HepG2 (cell line): ENCODE data around the gene ANKRD40CL. TPM values are rescaled to one million over a fixed set of nuclear protein-coding genes. Genes with fewer than 3 reads are reported as not detected.

Experiments used
- ATAC-seq: fragments of 200-7000 bp; cut with Tn5 transposase; 3 replicates; pipeline ENCODE4 v1.9.1; 2020; ENCODE audit warnings: mild to moderate bottlenecking, moderate library complexity
- BruUV-seq: library from RNA; stranded (reverse); fragments of 400-500 nt; replicated peaks from 2 replicates; lab custom pipeline; 2021; lab: Mats Ljungman, UMichigan
- CTCF ChIA-PET: fragments of 300-600 bp; formaldehyde crosslinking; extraction: SDS; loops from one replicate; lab custom pipeline; 2021; ENCODE audit warnings: low total read pairs, inconsistent platforms, low intra/inter-chr PET ratio; lab: Yijun Ruan, JAX
- POLR2A ChIA-PET: fragments of 350-600 bp; sonication (Branson Sonifier 250); formaldehyde crosslinking; loops from one replicate; lab custom pipeline; 2020; ENCODE audit warnings: antibody characterized with exemption, inconsistent platforms; lab: Yijun Ruan, JAX
- DNase-seq: peaks from one replicate; pipeline ENCODE4 v3.0.0-alpha.2; 2015; ENCODE audit warnings: low spot score
- FAIRE-seq: peaks from 3 replicates; lab custom pipeline; 2011; peaks lifted over from hg19 to GRCh38; lab: Jason Lieb, UNC
- H2AFZ ChIP-seq: one replicate; pipeline ENCODE4 v1.6.1; 2011; ENCODE audit warnings: low read length, inconsistent platforms
- H3K27ac ChIP-seq: fragments of 300-600 bp; 3 replicates; pipeline ENCODE4 v1.8.0; 2011; ENCODE audit warnings: mixed run types, mild to moderate bottlenecking, mixed read lengths, low read length, inconsistent platforms; ENCODE audit not compliant: insufficient read depth; ENCODE audit errors: extremely low read length
- H3K27me3 ChIP-seq, 2 experiments: fragments of 200-600 bp in 1 of 2; 2 replicates in 1 of 2; 3 replicates in 1 of 2; pipeline versions ENCODE4 v1.6.0 to v1.8.0; 2011; ENCODE audit warnings: low read length in 2 of 2, mild to moderate bottlenecking in 2 of 2, moderate library complexity in 2 of 2, inconsistent platforms in 1 of 2; ENCODE audit not compliant: insufficient read depth in 2 of 2, control insufficient read depth in 1 of 2
- H3K36me3 ChIP-seq, 2 experiments: fragments of 200-600 bp in 1 of 2; replicated peaks in 1 of 2; 2 replicates in 1 of 2; 3 replicates in 1 of 2; pipeline versions ENCODE4 v1.5.1 to v1.8.0; 2011; ENCODE audit warnings: low read length in 2 of 2, inconsistent platforms in 1 of 2; ENCODE audit not compliant: insufficient read depth in 2 of 2, control insufficient read depth in 1 of 2
- H3K4me1 ChIP-seq: 2 replicates; pipeline ENCODE4 v1.5.1; 2012; ENCODE audit warnings: low read length, inconsistent platforms; ENCODE audit not compliant: insufficient read depth
- H3K4me2 ChIP-seq: 2 replicates; pipeline ENCODE4 v1.6.0; 2011; ENCODE audit warnings: low read depth, low read length, inconsistent platforms
- H3K4me3 ChIP-seq, 3 experiments: fragments of 200-600 bp in 1 of 3; sonication (generic), shearing (Covaris generic) in 1 of 3; replicated peaks in 1 of 3; 2 replicates each; pipeline ENCODE4 v1.5.1; 2011 to 2016; ENCODE audit warnings: low read length in 3 of 3, inconsistent platforms in 2 of 3, low read depth in 2 of 3, mild to moderate bottlenecking in 2 of 3, control low read depth in 1 of 3, mixed read lengths in 1 of 3; ENCODE audit not compliant: insufficient read depth in 1 of 3
- H3K79me2 ChIP-seq: one replicate; pipeline ENCODE4 v1.6.1; 2011; ENCODE audit warnings: low read length, inconsistent platforms; ENCODE audit not compliant: insufficient read depth
- H3K9ac ChIP-seq: 2 replicates; pipeline ENCODE4 v1.6.0; 2011; ENCODE audit warnings: mild to moderate bottlenecking, low read depth, low read length, inconsistent platforms; ENCODE audit not compliant: insufficient read depth
- H3K9me3 ChIP-seq: 2 replicates; pipeline ENCODE4 v1.5.1; 2012; ENCODE audit warnings: mild to moderate bottlenecking, low read length
- H4K20me1 ChIP-seq: 2 replicates; pipeline ENCODE4 v1.6.0; 2011; ENCODE audit warnings: inconsistent platforms, mild to moderate bottlenecking, low read length, moderate library complexity; ENCODE audit not compliant: insufficient read depth
- CCDC6 ChIP-seq: sonication (generic); formaldehyde crosslinking; IDR thresholded peaks from 2 replicates; pipeline ENCODE4 v1.8.1; 2022; ENCODE audit warnings: mild to moderate bottlenecking, missing genetic modification reagents, moderate library complexity
- CREBL2 ChIP-seq: sonication (generic); formaldehyde crosslinking; IDR thresholded peaks from 2 replicates; pipeline ENCODE4 v1.8.1; 2023; ENCODE audit warnings: missing genetic modification reagents, mild to moderate bottlenecking, borderline replicate concordance
- FOXC1 ChIP-seq: sonication (generic); formaldehyde crosslinking; IDR thresholded peaks from 2 replicates; pipeline ENCODE4 v1.8.0; 2022; ENCODE audit warnings: mild to moderate bottlenecking, missing genetic modification reagents, borderline replicate concordance
- FOXO1 ChIP-seq: sonication (generic); formaldehyde crosslinking; IDR thresholded peaks from 2 replicates; pipeline ENCODE4 v1.4.0; 2020; ENCODE audit warnings: missing genetic modification reagents
- KIAA2018 ChIP-seq: sonication (generic); formaldehyde crosslinking; IDR thresholded peaks from 2 replicates; pipeline ENCODE4 v1.5.0; 2020; ENCODE audit warnings: mild to moderate bottlenecking, missing genetic modification reagents, borderline replicate concordance
- MLXIP ChIP-seq: sonication (generic); formaldehyde crosslinking; IDR thresholded peaks from 2 replicates; pipeline ENCODE4 v1.9.0; 2021; ENCODE audit warnings: missing genetic modification reagents, borderline replicate concordance
- SP2 ChIP-seq: sonication (generic); formaldehyde crosslinking; IDR thresholded peaks from 2 replicates; pipeline ENCODE4 v1.5.1; 2020; ENCODE audit warnings: mild to moderate bottlenecking, missing genetic modification reagents
- ZBTB20 ChIP-seq: sonication (generic); formaldehyde crosslinking; IDR thresholded peaks from 2 replicates; pipeline ENCODE4 v1.8.1; 2023; ENCODE audit warnings: missing genetic modification reagents, low read depth, mild to moderate bottlenecking, borderline replicate concordance
- ZBTB42 ChIP-seq: sonication (generic); formaldehyde crosslinking; IDR thresholded peaks from 2 replicates; pipeline ENCODE4 v1.5.0; 2020; ENCODE audit warnings: mild to moderate bottlenecking, missing genetic modification reagents
- ZC3H13 ChIP-seq: sonication (generic); formaldehyde crosslinking; IDR thresholded peaks from 2 replicates; pipeline ENCODE4 v1.8.1; 2023; ENCODE audit warnings: mild to moderate bottlenecking, missing genetic modification reagents, moderate library complexity
- ZNF101 ChIP-seq: sonication (generic); formaldehyde crosslinking; IDR thresholded peaks from 2 replicates; pipeline ENCODE4 v1.4.0; 2020; ENCODE audit warnings: mild to moderate bottlenecking, low read depth, missing genetic modification reagents, borderline replicate concordance
- ZNF143 ChIP-seq: sonication (generic); formaldehyde crosslinking; IDR thresholded peaks from 2 replicates; pipeline ENCODE4 v1.4.0; 2020; ENCODE audit warnings: missing genetic modification reagents
- ZNF296 ChIP-seq: sonication (generic); formaldehyde crosslinking; conservative IDR thresholded peaks from 2 replicates; pipeline ENCODE4 v1.5.0; 2020; ENCODE audit warnings: mild to moderate bottlenecking, missing genetic modification reagents
- ZNF3 ChIP-seq: IDR thresholded peaks from 2 replicates; pipeline ENCODE4 v1.7.0; 2017; ENCODE audit warnings: inconsistent platforms
- ZNF607 ChIP-seq: sonication (generic); formaldehyde crosslinking; IDR thresholded peaks from 2 replicates; pipeline ENCODE4 v1.5.1; 2020; ENCODE audit warnings: missing genetic modification reagents, mild to moderate bottlenecking, borderline replicate concordance
- WGBS: methylation state at CpG from one replicate; pipeline ENCODE4 v1.1.6; 2017; ENCODE audit warnings: low lambda C conversion rate; 5-methylcytosine and 5-hydroxymethylcytosine counted together
- in situ Hi-C: cut with HindIII; loops from 2 replicates; pipeline ENCODE4 v1.10.0; 2017; ENCODE audit warnings: low pct_unique_long_range_greater_than_20kb; ENCODE audit not compliant: extremely low pct_ligation_motif_present
- intact Hi-C: fragments of 100-400 bp; cut with micrococcal nuclease; formaldehyde crosslinking; loops from one replicate; pipeline ENCODE4 v1.10.0; 2022; ENCODE audit not compliant: unreplicated experiment
- polyA plus RNA-seq, 8 experiments: library from polyadenylated mRNA; depleted of rRNA in 3 of 8; stranded (reverse) in 7 of 8; unstranded in 1 of 8; fragments of >200 nt; fragmentation: Illumina TruSeq in 4 of 8; extraction: Trizol in 4 of 8; gene quantifications; 2 replicates each; pipeline versions ENCODE4 v1.2.1 to v1.2.3, GENCODE V29; 2011 to 2016; ENCODE audit warnings: low read depth in 4 of 8, missing spikeins in 1 of 8, mixed read lengths in 1 of 8; ENCODE audit not compliant: insufficient read depth in 1 of 8
- total RNA-seq, 5 experiments: library from RNA; depleted of rRNA; stranded (reverse); fragments of >200 nt; fragmentation: Illumina TruSeq; extraction: Trizol; gene quantifications; 2 replicates each; pipeline ENCODE4 v1.2.3, GENCODE V29; 2016; ENCODE audit warnings: low read depth in 1 of 5

Gene ANKRD40CL
- total and polyA plus RNA-seq, 2 of the 13 experiments (the other 11 are each of a cell fraction or from before 2014, with no cell fraction given) = 0.03 to 0.11 TPM

- Histone ChIP-seq H4K20me1 (no peaks in the 10 kb centered on the region), H3K9ac (no peak overlapping the region), H2AFZ (no peak overlapping the region), H3K9me3 (no peaks in the 10 kb centered on the region), H3K27me3 (peaks cover 2 to 43% of the 10 kb centered on the region in 2 experiments; a peak in 4 of 5 replicates), H3K4me3 (no peak overlapping the region), H3K79me2 (no peaks in the 10 kb centered on the region), H3K4me2 (no peak overlapping the region), H3K4me1 (peaks cover 16% of the 10 kb centered on the region), H3K36me3 (no peaks in the 10 kb centered on the region), H3K27ac (no peak overlapping the region)
- FAIRE-seq = no peak
- intact Hi-C loops = no loop called here
- no TSS peak for BruUV-seq
- CTCF ChIA-PET = interaction anchor here (2.4 to 4.1 kb wide), 2 partner anchors 27 to 141 kb away, joined by 10 to 19 read pairs; no protein-coding TSS in a partner anchor
- 13% methylated on average over 3 of the region's 3 CpGs for WGBS
- in situ Hi-C loops = no loop called here
- POLR2A ChIA-PET = no interaction called here
- ATAC-seq = no peak
- DNase-seq = no peak
- TF ChIP-seq FOXO1 = no peak
- TF ChIP-seq ZC3H13 (CRISPR knock-in tag) = no peak
- no peak for TF ChIP-seq ZNF143
- no peak for TF ChIP-seq SP2
- TF ChIP-seq MLXIP (CRISPR knock-in tag) = no peak
- TF ChIP-seq ZBTB42 (CRISPR knock-in tag) = no peak
- TF ChIP-seq ZNF3 (CRISPR knock-in tag) = no peak
- TF ChIP-seq CCDC6 (CRISPR knock-in tag) = no peak
- TF ChIP-seq ZBTB20 (CRISPR knock-in tag) = no peak
- no peak for TF ChIP-seq CREBL2
- TF ChIP-seq ZNF607 (CRISPR knock-in tag) = no peak
- no peak for TF ChIP-seq FOXC1 (CRISPR knock-in tag)
- no peak for TF ChIP-seq KIAA2018 (CRISPR knock-in tag)
- no peak for TF ChIP-seq ZNF101
- TF ChIP-seq ZNF296 (CRISPR knock-in tag) = no peak
Observed at GRCh38 chr17:50815400-50815799, 48.1 kb upstream of the ANKRD40CL start.
